Measurements from ENCODE around the gene SH2B3.

SH2B3 gene

DNA sequence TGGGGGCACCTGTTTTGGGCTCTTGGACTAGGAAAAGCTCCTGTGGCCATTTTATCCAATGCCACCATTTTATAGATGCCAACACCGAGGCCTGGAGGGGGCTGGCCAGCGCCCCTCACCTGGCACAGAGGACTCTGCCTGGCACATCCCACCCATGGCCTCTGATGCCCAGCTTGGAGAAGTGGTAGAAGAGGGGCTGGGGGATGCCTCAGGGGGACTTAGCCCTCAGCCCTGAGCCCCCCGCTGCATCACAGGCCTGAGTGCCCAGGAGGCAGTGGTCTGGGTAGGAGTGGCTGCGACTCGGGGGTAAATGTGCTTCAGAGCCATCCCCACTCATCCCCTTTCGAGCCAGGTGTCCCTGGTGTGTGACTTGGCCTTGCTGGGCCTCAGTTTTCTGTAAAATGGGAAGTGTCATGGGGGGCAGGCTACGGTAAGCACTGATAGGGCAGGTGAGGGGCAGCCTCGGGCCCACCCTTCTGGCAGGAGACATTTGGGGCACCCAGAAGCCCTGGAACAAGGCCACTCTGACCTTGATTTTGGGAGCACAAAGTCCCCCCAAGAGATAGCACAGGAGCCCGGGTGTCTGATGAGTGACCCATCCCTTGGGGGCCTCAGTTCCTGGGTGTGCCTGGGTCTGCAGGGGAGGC, 22.5 kb downstream of the SH2B3 start:
- no peak for DNase-seq (ENCODE audit: low spot score)

DNA sequence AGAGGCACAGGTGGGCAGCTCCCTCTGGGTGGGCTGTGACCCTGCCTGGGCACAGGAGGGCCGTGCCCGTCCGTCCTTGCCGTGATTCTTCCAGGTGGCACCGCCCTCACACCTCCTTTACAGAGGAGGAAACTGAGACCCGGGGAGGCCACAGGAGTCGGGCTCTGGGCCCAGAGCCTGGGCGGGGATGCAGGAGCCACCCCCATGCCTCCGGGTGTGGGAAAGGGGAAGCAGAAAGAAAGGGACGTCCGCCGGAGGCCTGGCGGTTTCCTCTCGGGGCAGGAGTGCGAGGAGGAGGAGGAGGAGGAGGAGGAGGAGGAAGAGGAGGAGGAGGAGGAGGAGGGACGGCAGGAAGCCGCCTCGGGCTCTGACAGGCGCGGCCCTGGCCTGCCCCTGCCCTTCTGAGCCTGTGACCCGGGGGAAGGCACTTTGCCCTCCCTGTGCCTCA, 23.0 kb downstream of the SH2B3 start:
- peak; percentile 27 for DNase-seq (ENCODE audit: low spot score)

DNA sequence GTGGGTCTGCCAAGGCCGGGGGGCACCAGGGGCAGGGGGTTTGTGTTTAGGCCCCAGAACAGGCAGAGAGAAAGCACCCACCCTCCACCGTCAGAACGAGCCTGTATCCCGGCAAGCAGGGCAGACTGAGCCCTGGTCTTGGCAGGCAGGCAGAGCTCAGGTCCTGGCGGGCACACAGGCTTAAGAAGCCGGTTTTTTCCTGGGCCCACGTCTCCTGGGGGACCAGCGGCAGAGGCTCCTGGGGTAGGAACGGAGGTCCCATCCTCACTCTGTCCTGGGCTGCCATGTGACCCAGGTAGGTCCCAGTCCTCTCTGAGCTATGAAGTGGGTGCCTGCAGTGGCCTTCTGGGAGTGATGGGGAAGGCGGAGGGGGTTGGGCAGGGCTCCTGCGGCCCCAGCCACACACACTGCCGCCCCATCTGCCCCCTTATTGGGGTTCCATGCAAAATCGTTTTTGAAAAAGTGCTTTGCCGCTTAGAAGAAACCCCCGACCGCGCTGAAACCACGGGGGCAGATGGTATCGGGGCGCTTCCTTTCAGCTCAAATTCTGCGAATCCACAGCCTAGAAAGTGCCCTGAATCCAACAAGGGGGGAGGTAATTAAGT, 24.2 kb downstream of the SH2B3 start:
- no peak for DNase-seq (ENCODE audit: low spot score)

DNA sequence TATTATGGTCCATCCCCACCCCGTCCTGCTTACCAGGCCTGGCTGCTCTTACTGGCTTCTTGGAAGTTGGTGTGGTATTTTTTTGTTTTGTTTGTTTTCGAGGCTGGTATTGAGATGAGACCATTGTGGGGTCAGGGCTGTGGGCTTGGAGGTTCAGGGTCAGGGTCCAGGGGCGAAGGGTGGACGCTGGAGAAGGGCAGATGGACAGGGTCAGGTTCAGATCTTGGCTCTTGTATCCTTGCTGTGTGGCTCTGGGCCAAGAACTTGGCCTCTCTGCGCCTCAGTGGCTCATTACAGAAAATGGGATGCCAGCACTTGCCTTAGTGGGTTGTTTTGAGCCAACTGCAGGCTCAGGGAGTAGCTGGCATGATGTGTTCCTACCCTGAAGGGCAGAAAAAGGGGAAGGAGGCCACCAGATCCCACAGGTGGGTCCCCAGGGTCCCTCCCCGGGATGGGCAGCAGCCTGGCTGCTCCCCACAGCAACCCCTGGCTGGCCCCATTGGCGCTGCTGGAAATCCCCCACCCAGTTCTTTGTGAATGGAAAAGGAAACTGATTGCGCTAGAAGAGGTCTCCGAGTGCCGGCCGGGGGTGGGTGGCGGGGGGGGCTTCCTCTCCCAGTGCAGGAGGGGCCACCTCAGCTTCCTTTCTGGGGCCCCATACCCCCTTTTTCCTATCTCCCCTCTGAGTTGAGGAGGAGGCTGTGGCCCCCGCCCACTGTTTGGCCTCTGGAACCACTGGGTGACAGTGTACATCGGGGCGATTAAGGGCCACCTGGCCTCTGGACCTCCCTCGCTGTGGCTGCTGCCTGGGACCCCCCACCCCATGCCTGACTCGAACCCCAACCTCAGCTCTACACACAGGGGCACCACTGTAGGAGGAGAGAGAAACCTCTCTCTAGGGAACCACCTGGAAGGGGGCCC, 25.0 kb downstream of the SH2B3 start:
- peak; percentile 39 for DNase-seq (ENCODE audit: low spot score)

DNA sequence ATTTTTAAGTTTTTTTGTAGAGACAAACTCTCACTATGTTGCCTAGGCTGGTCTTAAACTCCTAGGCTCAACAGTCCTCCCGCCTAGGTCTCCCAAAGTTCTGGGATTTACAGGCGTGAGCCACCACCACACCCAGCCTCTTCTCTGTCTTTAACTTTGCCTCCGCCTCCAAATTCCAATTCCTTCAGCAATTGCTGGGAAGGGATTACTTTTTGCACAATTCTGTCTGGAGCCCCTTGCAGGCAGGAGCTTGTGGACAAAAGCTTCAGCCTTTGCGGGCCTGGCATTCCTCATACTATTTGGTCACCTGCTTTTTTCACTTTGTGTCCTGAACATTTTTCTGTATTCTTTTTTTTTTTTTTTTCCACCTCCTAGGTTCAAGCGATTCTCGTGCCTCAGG, 26.0 kb downstream of the SH2B3 start:
- DNase-seq (ENCODE audit: low spot score), result no peak

DNA sequence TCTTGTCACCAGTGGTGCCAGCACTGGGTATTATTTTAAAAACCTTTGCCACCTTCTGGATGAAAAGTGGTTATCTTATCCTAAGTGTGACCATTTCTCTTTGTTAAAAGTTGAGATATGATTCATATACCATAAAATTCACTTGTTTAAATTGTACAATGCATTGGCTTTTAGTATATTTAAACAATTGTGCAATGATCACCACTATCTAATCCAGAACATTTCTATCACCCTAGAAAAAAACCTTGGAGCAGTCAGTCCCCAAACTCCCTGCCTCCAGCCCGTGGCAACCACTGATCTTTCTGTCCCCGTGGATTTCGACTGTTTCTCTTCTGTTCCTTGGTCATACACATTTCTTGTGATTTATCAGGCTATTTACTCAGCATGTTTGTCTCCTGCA, 28.3 kb downstream of the SH2B3 start:
- DNase-seq (ENCODE audit: low spot score), result no peak

DNA sequence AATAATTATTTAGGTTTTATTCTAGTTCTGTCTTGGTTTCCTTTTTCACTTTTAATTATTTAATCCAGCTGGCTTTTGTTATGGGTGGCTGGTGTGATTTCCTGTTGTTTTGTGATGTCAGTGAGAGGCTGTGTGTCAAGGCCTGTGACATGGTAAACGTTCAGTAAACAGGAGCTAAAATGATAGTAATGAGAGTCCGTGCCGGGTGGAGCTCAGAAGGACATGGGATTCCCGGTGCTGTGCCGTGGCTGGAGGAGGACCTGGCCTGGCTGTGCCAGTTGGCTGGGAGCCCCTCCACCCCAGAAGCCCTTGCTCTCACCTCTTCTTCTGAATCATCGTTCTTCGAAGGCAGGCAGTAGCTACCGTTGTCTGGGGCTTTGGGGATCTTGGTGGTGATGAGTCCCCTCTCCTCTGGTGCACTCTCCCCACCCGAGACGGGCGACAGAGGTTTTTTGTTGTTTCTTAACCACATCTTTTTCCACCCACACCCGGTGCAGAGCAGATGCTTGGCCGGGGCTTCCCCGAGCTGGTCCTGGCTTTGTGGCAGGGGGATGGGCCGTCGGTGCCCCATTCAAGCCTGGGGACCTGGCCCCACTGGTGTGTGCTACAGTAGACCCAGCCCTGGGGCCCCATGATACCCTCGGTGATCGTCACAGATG, 29.1 kb downstream of the SH2B3 start:
- peak; percentile 38 for DNase-seq (ENCODE audit: low spot score)

DNA sequence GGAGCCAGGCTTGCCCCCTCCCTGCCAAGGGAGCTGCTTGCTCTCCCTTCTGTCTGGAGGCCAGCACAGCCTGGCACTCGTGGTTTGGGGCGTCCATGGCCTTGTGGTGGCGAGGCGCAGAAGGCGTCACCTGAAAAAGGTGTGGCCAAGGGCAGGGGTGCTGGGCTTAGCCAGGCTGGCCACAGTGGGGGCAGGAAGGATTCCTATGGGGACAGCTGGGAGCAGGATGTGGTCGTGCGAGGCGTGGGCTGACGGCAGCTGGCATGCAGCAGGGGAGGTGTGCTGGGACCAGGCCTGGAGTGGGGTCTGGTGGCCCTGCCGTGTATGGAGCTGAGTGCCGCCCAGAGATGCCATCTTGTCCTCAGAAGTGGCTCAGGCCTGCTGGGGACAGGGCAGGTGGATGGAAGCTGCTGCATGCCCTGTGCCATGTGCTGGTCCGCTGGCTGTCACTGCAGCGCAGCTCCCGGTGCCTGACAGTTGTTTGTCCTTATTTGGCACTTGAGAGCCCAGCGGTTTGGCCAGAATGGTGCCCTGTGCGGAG, 30.0 kb downstream of the SH2B3 start:
- no peak for DNase-seq (ENCODE audit: low spot score)

DNA sequence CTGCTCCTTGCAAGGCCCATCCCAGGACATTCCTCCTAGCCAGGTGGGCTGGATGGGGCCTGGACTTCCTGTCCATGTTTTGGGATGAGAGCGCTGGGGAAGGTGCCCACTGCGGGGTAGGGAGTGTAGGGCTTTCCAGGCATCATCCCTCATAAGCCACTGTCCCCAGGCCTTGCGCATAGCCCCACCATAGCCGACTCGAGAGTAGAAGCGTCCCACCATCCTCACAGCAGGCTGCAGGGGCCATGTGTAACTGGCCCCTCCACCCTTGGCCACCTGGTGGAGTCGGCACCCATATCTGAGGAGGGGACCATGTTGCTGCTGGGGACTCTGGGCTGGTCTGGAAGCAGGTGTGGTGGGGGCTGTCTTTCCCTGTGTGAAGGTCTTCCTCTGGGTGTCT, 30.5 kb downstream of the SH2B3 start:
- no peak for DNase-seq (ENCODE audit: low spot score)

DNA sequence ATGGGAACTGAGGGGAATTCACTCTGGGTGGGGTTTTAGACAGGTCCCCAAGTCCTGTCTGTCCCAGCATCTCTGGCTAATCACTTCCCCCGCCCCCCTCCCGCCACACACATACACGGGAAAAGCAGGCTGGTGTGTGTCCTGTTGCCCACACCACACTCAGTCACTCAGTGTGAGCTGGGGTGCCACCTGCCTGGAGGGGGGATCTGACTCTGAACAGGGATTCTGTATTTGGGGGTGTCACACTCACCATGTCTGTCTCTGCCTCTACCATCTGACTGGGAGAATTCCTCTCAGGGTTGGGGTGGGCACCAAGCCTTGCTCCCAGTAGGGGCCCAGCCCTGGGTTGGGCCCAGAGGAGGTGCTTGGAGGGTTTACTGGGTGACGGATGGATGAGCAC, 31.1 kb downstream of the SH2B3 start:
- DNase-seq (ENCODE audit: low spot score), result no peak

DNA sequence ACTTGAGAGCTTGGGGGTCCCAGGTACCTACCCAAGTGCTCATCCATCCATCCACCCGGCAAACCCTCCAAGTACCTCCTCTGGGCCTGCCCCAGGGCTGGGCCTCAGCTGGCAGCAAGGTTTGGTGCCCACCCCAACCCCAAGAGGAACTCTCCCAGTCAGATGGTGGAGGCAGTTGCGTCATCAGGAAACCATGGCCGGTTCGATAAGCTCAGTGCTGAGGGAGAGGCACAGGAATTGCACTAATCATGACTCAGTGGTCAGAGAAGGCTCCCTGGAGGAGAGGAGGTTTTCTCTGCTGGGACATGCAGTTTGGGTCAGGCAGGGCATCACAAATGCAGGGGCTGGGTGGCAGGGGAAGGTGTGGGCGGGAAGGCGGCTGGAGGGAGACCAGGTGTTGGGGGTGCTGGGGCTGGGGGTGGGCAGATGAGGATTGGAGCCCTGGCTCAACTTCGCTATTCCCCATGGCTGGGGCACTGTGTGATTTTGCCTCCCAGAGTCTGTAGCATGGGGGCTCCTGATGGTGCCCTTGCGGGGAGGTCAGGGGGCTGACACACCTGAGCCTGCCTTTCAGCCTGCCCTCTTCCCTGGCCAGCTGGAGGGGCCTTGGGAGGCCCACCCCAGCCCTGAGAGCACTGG, 32.2 kb downstream of the SH2B3 start:
- no peak for DNase-seq (ENCODE audit: low spot score)

DNA sequence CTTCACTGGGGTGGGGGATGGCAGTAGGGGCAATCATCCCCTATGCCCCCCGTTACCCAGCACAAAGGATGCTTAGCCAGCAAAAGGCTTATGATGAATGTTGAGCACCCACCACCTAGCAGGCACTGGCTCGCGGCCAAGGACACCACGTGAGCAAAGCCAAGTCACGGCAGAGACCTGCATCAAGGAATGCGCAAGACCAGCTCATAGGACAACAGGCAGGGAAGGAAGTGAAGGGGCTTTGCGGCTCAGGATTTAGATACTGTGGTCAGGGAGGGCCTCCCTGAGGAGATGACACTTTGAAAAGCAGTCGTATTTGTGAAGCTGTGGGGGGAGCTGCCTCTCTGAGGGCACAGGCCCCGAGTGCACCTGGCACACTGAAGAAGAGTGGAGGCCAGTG, 32.8 kb downstream of the SH2B3 start:
- DNase-seq (ENCODE audit: low spot score), result no peak

DNA sequence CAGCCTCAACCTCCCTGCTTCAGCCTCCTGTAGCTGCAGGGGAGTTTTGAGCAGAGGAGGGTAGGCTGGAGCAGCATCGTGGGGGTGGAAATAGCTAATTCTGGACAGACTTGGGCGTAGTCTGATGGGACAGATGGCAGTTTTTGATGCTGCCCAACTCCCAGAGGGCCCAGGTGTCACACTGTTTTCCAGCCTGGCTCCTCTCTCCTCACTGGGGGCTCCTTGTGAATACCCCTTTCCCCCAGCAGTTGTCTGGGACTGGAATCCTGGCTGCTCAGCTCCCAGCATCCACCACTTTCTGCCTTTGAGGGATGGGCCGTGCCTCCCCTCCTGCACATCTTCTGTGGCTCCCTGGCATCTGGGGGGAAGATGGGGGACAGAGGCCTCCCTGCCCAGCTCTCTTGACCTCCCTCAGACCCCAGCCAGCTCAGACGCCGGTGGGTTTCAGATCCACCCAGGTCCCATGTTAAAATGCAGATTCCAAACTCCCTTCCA, 34.0 kb downstream of the SH2B3 start:
- no peak for DNase-seq (ENCODE audit: low spot score)

DNA sequence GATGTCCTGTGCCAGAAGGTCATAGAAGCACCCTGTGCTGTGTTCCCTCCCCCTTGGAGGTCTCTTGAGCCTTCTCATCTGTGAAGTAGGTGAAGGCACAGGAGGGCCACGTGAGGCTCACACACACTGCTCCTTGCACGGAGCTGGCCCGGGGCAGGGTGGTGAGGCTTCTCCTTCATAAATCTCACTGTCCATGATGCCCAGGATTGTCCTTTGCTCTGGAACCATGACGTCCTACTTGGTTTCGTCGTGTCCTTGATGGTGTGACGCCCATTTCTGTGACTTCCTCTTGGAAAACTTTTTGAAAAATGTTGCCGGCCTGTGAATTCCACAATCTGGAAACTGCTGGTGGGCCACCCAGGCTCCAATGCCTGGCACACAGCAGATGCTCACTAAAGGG, 34.4 kb downstream of the SH2B3 start:
- DNase-seq (ENCODE audit: low spot score), result no peak

DNA sequence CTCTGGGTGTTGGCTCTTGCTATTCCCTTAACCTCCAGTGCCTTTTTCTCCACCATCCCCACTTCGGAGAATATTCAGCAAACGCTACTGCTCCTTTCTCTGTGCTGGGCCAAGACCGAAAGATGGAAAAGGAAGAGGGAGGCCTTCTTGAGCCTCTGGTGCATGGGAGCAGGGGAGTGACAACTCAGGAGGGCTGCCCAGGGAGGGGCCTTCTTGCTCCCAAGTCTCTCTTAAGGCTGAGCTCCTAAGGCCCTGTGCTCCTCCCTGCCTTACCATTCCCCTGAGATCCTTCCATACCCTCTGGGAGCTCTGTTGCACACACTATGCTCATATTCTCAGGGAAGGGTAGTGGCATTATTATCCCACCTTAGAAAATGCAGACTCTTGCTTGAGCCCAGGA, 34.9 kb downstream of the SH2B3 start:
- DNase-seq (ENCODE audit: low spot score), result no peak

DNA sequence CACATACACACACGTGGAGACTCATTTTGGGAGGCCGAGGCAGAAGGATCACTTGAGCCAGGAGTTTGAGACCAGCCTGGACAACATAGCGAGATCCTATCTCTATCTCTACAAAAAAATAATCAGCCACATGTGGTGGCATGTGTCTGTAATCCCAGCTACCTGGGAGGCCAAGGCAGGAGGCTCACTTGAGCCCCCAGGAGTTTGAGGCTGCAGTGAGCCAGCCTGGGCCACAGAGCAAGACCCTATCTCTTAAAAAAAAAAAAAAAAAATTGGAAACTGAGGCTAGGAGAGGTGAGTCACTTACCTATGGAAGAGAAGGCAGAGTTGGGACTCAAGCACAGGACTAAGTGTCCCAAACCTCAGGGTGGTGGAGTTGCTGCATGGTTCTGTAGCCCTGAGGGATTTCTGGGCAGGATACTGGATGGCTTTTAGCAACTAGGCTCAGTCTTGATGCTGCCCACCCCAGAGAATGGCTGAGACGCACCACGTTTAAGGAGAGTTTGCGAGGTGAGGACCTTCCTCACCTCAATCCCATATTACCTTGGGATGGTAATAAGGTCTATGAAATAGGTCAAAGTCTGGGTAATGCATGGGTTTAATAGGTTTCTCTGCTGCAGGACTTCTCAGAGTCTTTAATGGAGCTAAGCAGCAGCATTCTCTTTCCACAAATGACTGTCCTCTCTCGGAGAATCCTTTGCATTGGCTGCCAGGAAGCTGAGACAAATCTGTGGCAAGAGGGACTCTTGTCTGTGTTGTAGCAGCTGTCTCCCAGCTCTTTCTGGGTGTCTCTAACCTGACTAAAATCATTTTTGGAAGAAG, 35.6 kb downstream of the SH2B3 start:
- DNase-seq (ENCODE audit: low spot score), result no peak

DNA sequence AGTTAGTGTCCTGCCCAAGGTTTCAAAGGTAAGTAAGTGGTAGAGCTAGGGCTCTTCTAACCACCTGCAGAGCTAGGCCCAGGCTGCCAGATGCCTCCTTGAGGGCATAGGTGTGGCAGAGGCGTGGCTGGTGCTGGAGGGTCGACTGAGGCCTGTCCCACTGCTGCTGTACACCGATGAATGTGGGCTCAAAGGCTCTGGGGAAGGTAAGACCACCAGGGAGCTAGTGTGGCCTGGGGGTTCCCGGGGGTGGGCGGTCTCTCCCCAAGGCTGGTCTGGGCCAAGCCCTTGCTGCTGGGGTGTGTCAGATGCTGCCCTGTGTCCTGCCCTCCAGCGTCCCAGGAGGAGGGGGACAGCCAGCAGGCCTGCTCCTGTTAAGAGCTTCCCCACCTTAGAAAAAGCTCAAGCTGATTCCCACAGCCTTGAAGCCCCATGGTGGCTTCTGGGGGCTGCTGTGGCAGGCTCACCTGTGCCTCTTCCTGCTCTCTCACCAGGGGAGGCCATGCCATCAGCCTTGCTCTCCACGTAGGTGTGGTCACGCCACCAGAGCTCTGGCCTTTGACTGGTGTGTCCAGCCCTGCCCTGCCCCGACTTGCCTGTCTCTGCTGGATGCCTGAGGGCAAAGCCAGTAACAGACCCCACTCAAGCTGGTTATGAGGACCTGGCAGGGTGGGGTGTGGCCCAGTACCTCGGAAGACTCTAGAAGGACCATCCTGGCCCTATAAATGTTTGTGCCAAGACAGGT, 36.8 kb downstream of the SH2B3 start:
- DNase-seq (ENCODE audit: low spot score), result no peak

DNA sequence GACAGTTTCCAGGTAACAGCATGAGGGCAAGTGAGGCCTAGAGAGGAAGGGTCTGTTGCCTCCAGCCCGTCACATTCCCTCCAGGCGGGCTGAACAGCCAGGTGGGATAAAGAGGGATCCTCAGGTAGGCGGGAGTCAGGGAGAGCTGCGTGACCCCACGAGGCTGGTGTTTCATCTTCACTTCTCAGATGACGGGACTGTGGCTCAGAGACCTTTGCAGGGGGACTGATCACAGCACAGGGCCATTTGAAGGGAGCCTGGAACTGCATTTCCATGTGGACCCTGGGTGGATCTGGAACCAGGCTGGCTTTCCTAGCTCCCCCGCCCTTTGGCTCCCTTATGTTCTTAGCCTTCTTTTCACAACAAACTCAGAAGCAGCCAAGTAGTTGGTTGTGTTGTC, 37.4 kb downstream of the SH2B3 start:
- DNase-seq (ENCODE audit: low spot score), result no peak

DNA sequence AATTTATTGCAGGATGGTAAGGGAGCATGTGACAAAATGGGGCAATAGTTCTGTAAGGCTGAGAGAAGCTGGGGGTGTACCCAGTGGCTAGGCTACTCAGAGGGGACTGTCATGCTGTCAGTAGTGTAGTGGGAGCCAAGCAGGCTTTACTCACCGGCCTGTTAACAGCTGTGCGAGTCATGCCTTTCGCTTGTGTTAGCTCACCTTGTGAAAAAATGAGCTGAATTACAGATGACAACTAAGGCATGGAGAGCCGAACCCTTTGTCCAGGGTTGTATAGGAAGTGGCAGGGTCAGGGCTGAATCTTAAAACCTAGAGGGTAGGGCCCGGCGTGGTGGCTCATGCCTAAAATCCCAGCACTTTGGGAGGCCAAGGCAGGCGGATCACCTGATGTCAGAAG, 37.9 kb downstream of the SH2B3 start:
- no peak for DNase-seq (ENCODE audit: low spot score)

DNA sequence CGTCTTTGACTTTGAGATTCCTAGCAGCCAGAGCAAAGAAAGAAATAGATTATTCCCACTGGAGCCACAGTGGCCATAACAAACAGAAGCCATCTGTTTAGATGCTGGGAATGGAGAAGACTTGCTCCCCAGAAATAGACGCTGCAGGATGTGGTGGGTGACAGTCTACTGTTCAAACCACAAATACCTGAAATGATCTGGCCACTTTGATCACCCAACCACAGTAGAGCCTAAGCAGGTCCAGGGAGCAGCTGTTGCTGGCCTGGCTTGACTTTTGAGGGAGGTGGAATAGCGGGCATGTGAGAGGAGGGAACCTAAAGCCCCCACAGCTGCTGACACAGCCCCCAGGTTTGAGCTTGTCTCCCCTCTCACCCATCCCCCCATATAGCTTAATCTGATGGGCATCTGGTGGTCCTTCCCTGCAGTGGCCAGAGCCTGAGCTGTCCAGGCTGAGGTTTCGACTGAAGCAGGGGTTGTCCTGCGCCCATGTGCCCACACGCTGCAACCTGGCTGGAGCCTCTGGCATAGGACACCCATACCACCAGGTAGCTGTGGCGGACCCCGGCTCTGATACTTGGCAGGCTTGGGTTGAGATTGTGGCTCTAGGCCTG, 38.7 kb downstream of the SH2B3 start:
- no peak for DNase-seq (ENCODE audit: low spot score)
